HG02763 (cell line): ENCODE results near the gene ZGPAT.
"Not testable (repeated sequence)": the region's sequence is repeated elsewhere in the genome, so short reads cannot be mapped to it uniquely, and the experiment has no call there.

Experiments
- ATAC-seq: cut with Tn5 transposase; IDR thresholded peaks from one replicate; pipeline ENCODE4 v1.9.1; 2021; ENCODE audit warnings: mild to moderate bottlenecking, moderate library complexity; ENCODE audit not compliant: unreplicated experiment

The ZGPAT gene, protein sequence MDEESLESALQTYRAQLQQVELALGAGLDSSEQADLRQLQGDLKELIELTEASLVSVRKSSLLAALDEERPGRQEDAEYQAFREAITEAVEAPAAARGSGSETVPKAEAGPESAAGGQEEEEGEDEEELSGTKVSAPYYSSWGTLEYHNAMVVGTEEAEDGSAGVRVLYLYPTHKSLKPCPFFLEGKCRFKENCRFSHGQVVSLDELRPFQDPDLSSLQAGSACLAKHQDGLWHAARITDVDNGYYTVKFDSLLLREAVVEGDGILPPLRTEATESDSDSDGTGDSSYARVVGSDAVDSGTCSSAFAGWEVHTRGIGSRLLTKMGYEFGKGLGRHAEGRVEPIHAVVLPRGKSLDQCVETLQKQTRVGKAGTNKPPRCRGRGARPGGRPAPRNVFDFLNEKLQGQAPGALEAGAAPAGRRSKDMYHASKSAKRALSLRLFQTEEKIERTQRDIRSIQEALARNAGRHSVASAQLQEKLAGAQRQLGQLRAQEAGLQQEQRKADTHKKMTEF

DNA sequence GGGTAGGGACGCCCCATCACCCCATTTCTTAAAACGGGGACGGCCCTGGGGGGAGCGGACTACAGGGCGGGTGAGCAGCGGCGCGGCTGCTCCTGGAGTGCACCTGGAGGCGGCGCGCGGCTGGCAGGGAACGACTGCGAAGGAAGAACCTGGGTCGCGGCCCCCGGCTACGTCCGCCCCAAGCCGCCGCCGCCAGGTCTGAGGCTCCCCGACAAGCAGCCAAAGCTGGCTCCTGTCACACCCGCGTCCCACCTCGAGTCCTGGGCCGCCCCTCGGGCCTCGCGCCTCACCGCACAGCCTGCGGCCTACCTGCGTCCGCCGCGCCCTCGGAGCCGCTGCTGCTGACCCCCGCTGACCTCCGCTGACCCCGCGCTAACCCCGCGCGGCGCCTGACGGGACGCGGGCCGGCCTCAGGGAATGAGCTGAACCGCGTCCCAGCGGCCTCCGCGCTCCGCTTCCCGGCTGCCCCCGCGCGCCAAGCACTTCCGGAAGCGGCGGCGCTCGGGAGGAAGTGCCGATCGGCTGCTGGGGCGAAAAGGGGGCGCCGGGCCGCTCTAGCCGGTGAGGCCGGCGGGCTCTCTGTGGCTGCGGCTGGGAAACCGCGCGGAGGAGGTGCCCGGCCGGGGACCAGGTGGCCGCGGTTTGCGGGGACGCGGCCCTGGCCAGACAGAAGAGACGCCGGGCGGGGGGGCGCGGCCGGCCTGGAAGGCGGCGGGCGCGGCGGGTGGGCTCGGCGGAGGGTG, at the start of gene ZGPAT, which contains the start of gene ARFRP1:
Gene ZGPAT, plus strand, starts transcription at position 482 of the 743 bp plus-strand sequence. CDS start 542 bp downstream, outside the sequence.
Gene ARFRP1, minus strand, starts transcription at position 419 of the 743 bp plus-strand sequence. CDS start 885 bp downstream, outside the sequence.
- peak; percentile 45 for ATAC-seq

DNA sequence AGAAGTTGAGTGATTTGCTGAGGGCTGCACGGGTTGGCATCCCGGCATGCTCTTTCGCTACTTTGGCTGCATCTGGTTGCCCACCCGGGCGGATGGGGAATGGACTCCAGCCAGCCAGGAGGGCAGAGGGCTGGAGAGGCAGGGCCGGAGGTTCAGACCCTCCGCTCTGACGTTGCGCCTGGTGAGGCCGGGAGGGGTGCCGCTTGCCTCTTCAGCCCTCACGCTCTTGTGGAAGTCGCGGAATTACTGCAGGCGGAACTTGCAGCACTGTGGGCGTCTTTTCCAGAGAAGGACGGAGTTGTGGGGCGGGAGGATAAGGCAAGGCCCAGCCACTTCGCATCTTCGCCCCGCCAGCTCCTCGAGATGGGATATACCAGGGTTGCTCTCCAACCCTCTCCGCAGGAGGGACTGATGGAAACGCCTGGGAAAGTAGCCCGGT, 49.1 kb upstream of the ZGPAT start:
- ATAC-seq = peak; percentile 19

DNA sequence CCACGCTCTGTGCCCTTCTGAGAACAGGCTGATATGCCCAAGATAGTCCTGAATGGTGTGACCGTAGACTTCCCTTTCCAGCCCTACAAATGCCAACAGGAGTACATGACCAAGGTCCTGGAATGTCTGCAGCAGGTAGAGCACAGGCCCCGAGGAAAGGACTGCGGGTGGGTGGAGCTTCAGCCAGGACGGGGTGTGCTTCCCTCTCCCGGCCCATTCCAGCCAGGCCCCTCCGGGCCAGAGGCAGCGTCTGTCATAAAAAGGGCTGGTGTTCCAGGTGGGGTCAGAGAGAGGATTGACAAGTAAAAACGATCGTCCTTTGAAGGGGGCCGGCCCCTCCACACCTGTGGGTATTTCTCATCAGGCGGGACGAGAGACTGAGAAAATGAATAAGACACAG, 48.5 kb upstream of the ZGPAT start:
- no peak for ATAC-seq

DNA sequence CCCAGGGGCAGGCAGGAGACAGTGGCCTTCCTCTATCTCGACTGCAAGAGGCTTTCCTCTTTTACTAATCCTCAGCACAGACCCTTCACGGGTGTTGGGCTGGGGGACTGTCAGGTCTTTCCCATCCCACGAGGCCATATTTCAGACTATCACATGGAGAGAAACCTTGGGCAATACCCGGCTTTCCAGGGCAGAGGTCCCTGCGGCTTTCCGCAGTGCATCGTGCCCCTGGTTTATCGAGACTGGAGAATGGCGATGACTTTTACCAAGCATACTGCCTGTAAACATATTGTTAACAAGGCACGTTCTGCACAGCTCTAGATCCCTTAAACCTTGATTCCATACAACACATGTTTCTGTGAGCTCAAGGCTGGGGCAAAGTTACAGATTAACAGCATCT, 47.7 kb upstream of the ZGPAT start:
- ATAC-seq = not testable (repeated sequence)

DNA sequence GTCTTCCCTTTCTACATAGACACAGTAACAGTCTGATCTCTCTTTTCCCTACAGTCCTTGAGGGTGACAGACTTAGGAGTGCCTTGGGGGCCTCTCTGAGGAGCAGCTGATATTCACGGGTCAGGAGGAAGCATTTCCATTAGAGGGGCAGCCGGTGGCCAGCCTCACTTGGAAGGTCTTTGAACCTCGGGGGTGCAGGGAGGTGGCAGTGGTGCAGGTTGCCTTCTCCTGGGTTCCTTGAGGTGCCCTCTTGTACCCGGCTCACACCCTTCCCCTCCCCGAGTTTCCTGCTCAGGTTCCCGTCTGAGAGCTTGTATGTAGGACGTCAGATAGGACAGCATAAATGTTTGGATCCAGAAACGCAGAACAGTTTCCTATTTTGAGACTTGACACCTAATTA, 47.2 kb upstream of the ZGPAT start:
- no peak for ATAC-seq

DNA sequence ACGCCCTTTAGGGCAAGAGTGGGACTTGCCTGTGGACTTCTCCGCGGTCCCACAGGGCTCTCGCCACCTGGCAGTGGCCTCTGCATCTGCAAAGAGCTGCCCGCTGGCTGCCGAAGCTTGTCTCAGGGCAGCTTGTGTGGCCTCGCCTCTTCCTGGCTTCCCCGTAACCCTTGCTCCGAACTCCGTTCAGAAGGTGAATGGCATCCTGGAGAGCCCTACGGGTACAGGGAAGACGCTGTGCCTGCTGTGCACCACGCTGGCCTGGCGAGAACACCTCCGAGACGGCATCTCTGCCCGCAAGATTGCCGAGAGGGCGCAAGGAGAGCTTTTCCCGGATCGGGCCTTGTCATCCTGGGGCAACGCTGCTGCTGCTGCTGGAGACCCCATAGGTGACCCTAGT, 46.7 kb upstream of the ZGPAT start:
- no peak for ATAC-seq

DNA sequence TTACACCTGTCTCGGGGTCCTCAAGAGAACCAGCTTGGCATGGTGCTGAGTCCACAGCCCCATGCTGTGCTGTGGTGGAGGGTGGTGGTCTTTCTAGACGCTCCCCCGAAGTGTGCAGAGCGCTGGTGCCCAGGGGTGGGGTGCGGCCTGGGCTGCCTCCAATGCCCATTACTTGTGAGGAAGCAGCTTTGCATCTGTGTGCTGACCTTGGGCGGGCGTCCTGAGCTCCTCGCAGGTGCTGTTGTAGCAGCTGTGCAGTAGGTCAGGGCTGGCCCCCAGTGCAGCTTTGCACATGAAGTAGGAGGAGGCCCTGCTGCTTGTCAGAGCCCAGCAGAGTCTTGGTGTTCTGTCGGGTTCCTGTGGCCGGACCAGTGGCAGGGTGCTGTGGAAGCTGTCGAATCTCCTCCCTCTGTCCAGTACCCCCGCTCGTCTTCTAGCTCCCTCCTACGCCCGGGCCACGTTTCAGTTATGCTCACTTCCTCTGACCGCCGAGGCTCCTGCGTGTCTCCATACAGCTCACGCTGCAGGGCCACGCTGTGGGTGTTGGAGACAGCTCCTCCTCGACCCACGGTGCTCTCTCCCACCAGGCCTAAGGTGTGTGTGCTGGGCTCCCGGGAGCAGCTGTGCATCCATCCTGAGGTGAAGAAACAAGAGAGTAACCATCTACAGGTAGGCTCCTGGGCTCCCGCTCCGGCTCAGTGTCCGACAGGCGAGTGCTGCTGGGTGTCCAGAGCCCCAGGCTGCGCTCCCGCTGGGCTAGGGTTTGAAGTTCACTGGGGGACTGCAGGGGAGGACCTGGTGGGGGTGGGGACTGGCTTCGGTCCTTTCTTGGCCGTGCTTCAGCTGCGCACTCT, 45.7 kb upstream of the ZGPAT start:
- ATAC-seq = no peak

DNA sequence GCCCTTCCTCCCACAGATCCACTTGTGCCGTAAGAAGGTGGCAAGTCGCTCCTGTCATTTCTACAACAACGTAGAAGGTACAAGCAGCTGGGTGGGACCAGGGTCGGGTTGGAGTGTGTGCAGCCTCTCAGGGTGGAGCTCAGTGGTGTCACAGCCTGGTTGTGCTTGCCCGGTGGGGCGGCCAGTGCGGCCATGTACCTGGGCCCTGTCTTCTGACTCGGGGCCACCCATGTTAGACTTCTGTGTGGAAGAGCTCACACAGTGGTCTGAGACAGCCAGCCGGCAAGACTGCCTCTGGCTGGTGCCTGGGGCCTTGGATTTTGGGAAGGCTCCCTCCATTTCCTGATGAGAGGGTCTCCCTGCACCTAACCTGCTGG, 45.0 kb upstream of the ZGPAT start:
- no peak for ATAC-seq

DNA sequence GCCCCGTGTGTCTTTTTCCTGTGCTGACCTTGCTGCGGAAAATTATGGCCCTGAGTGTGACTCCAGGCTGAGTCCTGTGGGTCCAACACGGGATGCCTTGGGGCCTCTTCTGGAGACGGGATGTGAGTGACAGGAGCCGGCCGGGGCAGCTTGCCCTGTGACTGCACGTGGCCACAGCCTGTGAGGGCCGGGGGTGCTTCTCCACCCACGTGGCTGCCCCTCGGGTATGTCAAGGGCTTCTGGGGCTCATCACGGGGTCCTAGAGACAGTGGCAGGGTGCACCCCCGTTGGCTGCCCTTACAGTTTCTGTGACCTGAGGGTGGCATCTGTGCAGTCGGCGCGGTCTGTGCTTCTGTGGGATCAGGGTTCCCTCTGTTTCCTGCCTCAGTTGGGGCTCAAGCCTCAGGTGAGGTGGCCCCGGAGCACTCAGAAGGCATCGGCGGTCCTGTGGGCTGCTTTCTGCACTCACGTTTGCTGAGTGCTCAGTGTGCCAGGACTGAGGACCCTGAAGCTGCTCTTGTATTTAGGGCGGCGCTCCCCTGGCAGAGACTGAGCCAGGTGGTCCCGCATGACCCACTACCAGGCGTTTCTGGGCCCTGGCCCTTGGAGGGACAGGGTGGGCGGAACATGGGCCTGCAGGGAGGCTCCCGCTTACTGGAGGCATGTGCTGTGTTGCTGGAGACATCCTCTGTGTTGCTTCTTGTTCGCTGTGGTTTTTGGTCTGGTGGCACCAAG, 44.3 kb upstream of the ZGPAT start:
- ATAC-seq = no peak

DNA sequence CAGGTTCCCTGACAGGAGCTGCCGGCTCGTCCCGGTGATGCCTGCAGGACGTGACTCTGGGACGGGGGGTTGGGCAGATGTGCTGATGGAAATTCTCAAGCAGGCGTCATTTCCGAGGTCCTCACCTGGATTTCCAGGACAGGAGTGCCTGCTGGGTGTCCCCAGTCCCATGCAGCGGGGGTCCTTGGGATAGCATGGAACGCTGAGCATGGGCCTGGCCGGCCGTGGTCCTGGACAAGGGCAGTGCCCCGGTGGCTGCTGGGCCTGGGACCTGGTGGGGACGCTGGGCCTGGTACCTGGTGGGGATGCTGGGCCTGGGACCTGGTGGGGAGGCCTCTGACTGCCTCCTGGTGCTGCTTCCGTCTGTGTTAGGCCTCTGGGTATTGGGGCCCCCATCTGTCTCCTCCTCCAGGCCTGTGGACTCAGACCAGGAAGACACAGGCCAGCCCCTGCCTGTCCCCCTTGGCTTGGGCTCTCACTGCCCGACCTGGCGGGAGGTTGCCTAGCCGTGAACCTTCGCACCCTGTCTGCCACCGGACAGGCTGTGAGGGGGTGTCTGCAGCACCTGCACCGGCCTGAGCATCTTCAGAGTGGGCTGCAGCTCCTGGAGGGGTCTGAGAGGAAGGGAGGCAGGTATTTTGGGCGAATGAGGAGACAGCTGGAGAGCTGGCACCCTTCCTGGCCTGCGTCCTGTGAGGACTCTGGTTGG, 43.5 kb upstream of the ZGPAT start:
- ATAC-seq = no peak

DNA sequence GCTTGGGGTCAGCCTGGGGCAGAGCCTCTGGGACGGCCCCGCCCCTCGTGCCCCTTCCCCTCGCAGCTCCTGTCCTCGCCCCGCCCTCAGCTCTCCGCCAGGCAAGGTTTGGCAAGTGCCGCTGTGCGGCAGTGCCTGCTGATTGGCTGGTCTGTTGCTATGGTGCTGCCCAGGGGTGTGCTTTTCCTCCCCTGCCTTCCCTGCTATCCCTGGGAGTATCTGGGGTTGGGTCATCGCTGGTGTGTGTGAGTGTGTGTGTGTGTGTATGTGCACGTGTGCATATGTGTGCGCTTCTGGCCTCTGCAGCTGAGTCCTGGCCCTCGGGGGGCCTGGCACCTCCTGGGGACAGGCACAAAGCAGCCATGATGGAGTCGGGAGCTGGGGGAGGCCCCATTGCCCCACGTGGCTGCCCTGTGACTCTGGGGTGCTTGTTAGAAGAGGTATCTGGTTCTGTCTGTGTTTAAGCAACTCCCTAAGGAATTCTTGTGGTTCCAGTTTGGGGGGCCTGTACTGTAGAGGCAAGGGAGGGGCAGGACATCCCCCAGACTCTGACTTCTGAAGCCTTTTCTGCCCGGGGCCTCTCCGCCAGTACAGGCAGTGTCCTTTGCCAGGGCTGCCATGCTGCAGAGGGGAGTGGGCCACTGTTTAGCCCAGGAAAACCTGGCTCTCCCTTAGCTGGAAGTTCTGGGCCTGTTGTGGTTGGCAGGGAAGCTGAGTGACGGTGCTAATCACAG, 42.8 kb upstream of the ZGPAT start:
- no peak for ATAC-seq

DNA sequence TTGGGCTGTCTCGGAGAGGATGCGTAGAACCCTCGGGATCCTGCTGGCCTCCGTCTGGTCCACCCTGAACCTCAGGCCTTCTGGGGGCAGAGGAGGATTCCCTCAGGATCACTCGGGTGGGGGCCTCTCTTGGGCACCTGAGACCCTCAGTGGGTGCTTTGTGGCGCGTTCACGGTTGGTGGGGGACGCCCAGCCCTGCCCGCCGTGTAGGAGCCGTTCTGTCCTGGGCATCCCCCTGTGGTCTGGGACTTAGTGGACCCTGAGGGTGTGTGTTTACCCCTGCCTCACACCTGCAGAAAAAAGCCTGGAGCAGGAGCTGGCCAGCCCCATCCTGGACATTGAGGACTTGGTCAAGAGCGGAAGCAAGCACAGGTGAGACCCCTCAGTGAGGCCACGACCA, 42.1 kb upstream of the ZGPAT start:
- no peak for ATAC-seq

DNA sequence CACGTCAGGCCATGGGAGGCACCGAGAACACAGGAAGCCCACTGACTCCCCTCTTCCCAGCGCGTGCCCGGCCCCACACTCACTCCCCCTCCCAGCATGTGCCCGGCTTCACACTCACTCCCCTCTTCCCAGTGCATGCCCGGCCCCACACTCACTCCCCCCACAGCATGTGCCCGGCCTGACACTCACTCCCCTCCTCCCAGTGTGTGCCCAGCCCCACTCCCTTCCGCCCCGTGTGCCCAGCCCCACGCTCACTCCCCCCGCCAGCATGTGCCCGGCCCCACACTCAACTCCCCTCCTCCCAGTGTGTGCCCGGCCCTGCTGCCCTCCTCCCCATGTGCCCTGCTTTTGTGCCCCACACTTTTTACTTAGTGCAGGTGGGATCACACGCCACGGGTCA, 40.0 kb upstream of the ZGPAT start:
- no peak for ATAC-seq

DNA sequence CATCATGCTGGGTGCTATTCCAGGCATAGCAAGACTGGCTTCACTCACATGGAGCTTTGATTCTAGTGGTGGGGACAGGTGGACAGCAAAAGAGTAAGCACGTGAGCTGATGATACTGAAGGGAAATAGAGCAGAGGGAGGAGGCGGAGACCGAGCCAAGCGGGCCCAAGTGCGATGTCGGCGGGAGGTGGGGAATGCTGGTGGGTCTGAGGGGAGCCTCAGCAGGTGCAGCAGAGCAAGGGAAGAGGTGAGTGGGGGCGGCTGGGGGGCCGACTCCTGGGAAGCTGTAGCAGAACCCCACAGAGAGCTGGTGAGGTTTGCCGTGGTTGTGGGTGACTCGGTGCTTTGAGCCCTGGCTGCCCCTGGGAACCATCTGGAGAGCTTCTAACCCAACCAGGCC, 39.5 kb upstream of the ZGPAT start:
- ATAC-seq = no peak

DNA sequence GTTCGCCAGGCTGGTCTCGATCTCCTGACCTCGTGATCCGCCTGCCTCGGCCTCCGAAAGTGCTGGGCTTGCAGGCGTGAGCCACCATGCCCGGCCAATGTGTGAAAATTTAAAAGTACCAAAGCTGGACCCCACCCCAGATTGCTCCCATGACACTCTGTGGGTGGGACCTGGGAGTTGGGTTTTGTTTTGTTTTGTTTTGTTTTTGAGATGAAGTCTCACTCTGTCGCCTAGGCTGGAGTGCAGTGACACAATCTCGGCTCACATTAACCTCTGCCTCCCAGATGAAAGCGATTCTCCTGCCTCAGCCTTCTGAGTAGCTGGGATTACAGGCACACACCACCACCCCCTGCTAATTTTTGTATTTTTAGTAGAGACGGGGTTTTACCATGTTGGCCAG, 36.1 kb upstream of the ZGPAT start:
- not testable (repeated sequence) for ATAC-seq

DNA sequence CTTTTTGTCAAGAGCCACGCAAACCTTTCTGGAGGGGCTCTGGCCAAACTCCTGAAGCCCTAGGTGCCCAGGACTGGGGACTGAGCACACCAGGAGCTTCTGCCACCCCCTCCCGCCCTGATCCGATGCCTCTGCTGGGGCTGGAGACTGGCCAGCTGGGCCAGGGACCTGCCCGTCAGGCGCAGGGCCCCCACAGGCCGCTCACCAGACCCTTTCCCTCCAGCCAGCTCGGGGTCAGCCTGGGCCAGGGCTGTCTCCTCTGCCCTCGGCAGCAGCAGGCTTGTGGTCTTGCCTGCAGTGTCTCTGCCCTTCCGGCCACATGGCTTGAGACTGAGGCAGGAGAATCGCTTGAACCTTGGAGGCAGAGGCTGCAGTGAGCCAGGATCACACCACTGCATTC, 35.2 kb upstream of the ZGPAT start:
- ATAC-seq = no peak

DNA sequence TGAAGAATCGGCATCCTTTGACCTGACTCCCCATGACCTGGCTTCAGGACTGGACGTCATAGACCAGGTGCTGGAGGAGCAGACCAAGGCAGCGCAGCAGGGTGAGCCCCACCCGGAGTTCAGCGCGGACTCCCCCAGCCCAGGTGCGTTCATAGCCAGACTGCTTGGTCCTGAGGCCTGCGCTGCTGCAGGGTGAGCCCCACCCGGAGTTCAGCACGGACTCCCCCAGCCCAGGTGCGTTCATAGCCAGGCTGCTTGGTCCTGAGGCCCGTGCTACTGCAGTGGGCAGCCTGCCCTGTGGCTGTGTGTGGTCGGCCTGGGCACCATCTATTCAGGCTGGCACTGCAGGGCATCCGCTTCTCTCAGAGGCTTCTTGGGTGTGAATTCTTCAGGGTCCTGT, 33.9 kb upstream of the ZGPAT start:
- no peak for ATAC-seq

DNA sequence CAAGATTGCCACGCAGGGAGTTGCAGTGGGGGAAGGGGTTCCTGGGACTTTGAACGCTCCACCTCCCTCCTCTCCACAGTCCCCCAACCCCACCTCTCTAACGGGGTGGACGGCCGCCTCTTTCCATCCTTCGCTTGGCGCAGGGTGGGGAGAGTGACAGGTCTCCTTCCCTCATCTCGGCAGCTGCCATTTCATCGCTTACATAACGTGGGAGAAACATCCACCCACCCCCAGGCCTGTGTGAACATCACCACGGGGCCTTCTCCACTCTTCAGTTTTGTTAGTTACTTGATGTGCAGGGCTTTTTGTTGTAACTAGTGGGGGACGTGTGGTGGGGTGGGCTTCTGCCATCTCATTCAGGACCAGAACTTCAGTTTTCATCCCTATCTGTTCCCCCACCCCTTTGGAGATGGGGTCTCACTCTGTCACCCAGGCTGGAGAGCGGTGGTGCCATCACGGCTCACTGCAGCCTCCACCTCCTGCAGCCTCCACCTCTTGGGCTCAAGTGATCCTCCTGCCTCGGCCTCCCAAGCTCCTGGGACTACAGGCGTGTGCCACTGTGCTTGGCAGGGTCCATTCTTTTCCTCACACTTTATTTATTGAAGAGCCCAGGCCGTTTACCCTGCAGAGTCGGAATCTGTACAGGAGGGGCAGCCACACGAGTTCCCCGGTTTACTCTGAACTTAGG, 32.0 kb upstream of the ZGPAT start:
- ATAC-seq = no peak
